Neural crest cell (in vitro differentiated cells): ENCODE measurements around the gene CERS5. TPM values are rescaled to one million over a fixed set of nuclear protein-coding genes. Genes with fewer than 3 reads are reported as not detected.
A peak's percentile ranks its signal among the peaks of the same experiment; 100 is the strongest.
"Not testable (repeated sequence)": the region's sequence is repeated elsewhere in the genome, so short reads cannot be mapped to it uniquely, and the experiment has no call there.

Experiments
- DNase-seq: peaks from one replicate; pipeline ENCODE4 v3.0.0; 2021; ENCODE audit warnings: low read depth, mixed read lengths, low spot score
- H3K27ac Mint-ChIP-seq: one replicate; pipeline ENCODE4 v1.8.0; 2021; ENCODE audit warnings: mild to moderate bottlenecking, mixed read lengths; ENCODE audit not compliant: unreplicated experiment
- H3K27me3 Mint-ChIP-seq: 2 replicates; pipeline ENCODE4 v1.8.0; 2021; ENCODE audit warnings: low read depth, mild to moderate bottlenecking, mixed read lengths
- H3K36me3 Mint-ChIP-seq: 2 replicates; pipeline ENCODE4 v1.8.0; 2021; ENCODE audit warnings: low read depth, mild to moderate bottlenecking, mixed read lengths
- H3K4me1 Mint-ChIP-seq: 2 replicates; pipeline ENCODE4 v1.8.0; 2021; ENCODE audit warnings: mixed read lengths
- H3K4me3 Mint-ChIP-seq: one replicate; pipeline ENCODE4 v1.8.0; 2021; ENCODE audit warnings: mild to moderate bottlenecking, mixed read lengths
- H3K9me3 Mint-ChIP-seq: 2 replicates; pipeline ENCODE4 v1.8.0; 2021; ENCODE audit warnings: mixed read lengths
- total RNA-seq: library from RNA; stranded (reverse); gene quantifications from 2 replicates; pipeline ENCODE4 v1.2.1, GENCODE V29; 2021
- TF ChIP-seq, protein P1 (sequence below): fragments of 200-600 bp; sonication (generic); conservative IDR thresholded peaks from 2 replicates; pipeline ENCODE4 v1.5.0; 2021; ENCODE audit warnings: antibody characterized with exemption, mild to moderate bottlenecking

Gene CERS5
- total RNA-seq, 1 donor from 2014 or later, result 61.7 TPM

DNA sequence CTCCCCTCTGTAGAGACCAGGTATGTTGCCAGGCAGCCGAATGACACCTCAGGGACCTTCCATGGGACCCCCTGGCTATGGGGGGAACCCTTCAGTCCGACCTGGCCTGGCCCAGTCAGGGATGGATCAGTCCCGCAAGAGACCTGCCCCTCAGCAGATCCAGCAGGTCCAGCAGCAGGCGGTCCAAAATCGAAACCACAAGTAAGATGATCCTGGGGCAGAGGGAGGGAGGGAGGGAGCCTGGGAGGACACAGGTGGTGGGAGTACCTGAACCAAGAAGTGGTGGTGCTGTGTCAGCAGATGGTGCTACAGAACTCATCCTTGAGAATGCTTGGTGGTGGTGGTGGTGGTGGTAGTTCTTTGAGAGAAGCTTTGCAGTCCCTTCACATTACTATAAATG, 81.0 kb downstream of the CERS5 start:
- Mint-ChIP-seq H3K27ac (no peak overlapping the region), H3K4me3 (peak overlapping the region; percentile 97), H3K9me3 (no peaks in the 10 kb centered on the region), H3K4me1 (peaks cover 40% of the 10 kb centered on the region), H3K27me3 (no peaks in the 10 kb centered on the region), H3K36me3 (peaks cover 6% of the 10 kb centered on the region)
- no peak for DNase-seq
- TF ChIP-seq, protein P1, sequence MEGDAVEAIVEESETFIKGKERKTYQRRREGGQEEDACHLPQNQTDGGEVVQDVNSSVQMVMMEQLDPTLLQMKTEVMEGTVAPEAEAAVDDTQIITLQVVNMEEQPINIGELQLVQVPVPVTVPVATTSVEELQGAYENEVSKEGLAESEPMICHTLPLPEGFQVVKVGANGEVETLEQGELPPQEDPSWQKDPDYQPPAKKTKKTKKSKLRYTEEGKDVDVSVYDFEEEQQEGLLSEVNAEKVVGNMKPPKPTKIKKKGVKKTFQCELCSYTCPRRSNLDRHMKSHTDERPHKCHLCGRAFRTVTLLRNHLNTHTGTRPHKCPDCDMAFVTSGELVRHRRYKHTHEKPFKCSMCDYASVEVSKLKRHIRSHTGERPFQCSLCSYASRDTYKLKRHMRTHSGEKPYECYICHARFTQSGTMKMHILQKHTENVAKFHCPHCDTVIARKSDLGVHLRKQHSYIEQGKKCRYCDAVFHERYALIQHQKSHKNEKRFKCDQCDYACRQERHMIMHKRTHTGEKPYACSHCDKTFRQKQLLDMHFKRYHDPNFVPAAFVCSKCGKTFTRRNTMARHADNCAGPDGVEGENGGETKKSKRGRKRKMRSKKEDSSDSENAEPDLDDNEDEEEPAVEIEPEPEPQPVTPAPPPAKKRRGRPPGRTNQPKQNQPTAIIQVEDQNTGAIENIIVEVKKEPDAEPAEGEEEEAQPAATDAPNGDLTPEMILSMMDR, result no peak

DNA sequence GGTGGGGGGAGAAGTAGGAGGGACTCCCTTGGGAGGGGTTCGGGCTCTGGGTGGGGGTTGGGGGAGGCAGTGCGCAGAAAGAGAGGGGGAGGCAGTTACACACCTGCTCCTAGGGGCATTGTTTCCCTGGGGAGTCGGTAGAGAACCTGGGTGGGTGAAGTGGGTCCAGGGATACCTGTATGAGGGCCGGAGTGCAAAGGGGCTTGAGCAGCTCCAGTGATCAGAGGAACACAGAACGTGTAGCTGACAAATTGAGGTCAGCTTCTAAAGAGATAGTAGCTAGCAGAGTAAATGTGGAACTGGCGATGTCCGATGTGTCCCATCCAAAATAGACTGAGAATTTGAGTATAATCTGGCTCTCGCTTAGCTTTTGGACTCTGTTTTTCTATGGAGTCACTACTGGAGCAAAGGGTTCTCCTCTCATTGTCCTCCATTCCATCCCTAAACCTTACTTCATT, 81.5 kb downstream of the CERS5 start:
- Mint-ChIP-seq H3K27ac (peak overlapping the region; percentile 91), H3K4me3 (peak overlapping the region; percentile 97), H3K4me1 (peaks cover 40% of the 10 kb centered on the region), H3K9me3 (no peaks in the 10 kb centered on the region), H3K36me3 (peaks cover 3% of the 10 kb centered on the region), H3K27me3 (no peaks in the 10 kb centered on the region)
- TF ChIP-seq, protein P1, result no peak
- no peak for DNase-seq

DNA sequence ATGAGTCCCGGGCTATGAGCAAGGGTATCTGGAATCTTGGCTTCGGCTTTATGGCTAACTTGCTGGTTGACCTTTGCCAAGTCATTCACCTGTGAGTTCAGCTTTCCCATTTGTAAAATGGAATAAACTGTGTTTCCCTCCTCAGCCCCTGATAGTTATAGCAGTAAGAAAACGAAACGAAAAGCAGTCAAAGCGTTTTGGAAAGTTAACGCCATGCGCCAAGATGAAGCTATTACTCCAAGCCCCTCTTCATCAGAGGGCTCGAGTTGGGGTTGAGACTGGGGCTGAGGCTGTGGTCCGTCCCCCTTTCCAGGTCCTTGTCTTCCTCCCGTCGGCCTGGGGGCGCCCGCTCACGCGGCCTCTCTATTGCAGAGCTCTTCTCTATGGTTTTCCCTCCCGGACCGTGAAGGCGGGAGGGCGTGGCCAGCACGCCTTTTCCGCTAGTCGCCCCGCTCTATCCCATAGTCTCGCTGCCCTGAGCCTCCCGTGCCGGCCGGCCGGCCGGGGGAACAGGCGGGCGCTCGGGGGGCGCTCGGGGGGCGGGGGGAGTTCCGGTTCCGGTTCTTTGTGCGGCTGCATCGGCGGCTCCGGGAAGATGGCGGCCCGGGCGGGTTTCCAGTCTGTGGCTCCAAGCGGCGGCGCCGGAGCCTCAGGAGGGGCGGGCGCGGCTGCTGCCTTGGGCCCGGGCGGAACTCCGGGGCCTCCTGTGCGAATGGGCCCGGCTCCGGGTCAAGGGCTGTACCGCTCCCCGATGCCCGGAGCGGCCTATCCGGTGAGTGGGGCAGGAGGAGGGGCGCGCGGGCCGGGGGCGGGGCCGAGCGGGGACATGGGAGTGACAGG, 82.2 kb downstream of the CERS5 start, which contains the start of gene SMARCD1:
TSS of gene SMARCD1 (plus strand) at position 568 of the 840 bp plus-strand sequence. CDS start at position 596, 28 bp downstream.
- Mint-ChIP-seq H3K4me3 (peak within 1 kb of the TSS; percentile 97), H3K36me3 (peaks cover 3% of the 10 kb centered on the region), H3K27ac (peak within 1 kb of the TSS; percentile 95), H3K4me1 (peaks cover 40% of the 10 kb centered on the region), H3K9me3 (no peaks in the 10 kb centered on the region), H3K27me3 (no peaks in the 10 kb centered on the region)
- TF ChIP-seq, protein P1, result peak; percentile 63
- DNase-seq, result peak; percentile 84

DNA sequence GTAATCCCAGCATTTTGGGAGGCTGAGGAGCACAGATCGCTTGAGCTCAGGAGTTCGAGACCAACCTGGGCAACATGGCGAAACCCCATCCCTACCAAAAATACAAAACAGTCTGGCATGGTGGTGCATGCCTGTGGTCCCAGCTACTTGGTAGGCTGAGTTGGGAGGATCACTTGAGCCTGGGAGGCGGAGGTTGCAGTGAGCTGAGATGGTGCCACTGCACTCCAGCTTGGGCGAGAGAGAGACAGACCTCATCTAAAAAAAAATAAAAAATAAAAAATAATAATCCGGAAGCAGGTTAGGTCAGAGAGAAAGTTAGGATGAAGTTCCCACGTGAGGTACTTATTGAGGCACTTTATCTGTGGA, 82.8 kb downstream of the CERS5 start:
- H3K27me3 Mint-ChIP-seq, H3K9me3 Mint-ChIP-seq, DNase-seq, H3K36me3 Mint-ChIP-seq: not testable (repeated sequence)
- Mint-ChIP-seq H3K4me3 (peak overlapping the region; percentile 97), H3K4me1 (peaks cover 40% of the 10 kb centered on the region), H3K27ac (peak overlapping the region; percentile 95)

DNA sequence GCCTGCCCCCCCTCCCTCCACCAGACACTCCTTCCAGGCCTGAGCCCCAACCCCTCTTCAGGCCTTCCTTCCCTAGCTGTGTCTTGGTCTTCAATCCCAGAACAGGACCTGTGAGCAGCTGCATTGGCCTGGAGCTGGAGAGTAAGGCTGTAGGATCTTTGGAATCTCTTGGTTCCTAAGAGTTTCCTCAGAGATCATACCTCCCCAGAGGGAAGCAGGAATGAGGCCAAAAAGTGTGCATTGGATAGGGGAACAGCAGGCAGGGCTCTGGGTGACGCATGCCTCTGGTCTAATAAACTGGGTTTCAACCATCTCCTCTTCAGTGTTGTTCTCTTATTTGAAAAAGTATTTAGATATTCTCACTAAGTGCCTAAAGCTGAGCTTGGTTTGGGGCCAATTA, 83.9 kb downstream of the CERS5 start:
- DNase-seq, result no peak
- peak overlapping the region; percentile 85 for H3K4me3 Mint-ChIP-seq
- no peaks in the 10 kb centered on the region for H3K9me3 Mint-ChIP-seq
- TF ChIP-seq, protein P1, result no peak
- H3K27me3 Mint-ChIP-seq, result no peaks in the 10 kb centered on the region
- peak overlapping the region; percentile 1 for H3K27ac Mint-ChIP-seq
- peaks cover 37% of the 10 kb centered on the region for H3K4me1 Mint-ChIP-seq
- H3K36me3 Mint-ChIP-seq, result no peaks in the 10 kb centered on the region

DNA sequence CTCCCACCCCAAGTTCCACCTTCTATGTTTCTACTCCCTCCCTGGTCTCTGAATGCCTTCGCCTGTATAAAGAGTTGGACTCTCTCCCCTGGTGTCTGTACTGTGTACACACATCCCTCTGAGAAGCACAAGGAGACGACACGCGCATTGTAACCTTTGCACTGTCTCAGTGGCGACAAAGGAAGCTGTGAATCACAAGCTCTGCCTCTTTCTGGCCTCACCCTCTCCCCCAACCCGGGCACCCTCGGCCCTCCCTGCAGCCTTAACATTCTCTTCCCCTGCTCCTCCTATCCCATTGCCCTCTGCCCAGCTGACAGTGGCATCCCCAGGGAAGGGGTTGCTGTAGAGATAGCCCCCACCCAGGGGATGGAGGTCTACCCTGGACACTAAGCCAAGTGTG, 84.5 kb downstream of the CERS5 start:
- Mint-ChIP-seq H3K27me3 (no peaks in the 10 kb centered on the region), H3K9me3 (no peaks in the 10 kb centered on the region), H3K4me3 (peak overlapping the region; percentile 75), H3K27ac (peak overlapping the region; percentile 58), H3K36me3 (no peaks in the 10 kb centered on the region), H3K4me1 (peaks cover 31% of the 10 kb centered on the region)
- no peak for DNase-seq
- TF ChIP-seq, protein P1, result no peak
